GM19193 (cell line): Measurements from ENCODE around the gene PCDH9.

Experiments used
- POLR2A ChIP-seq: IDR thresholded peaks from 4 replicates; pipeline ENCODE4 v1.6.1; 2011; ENCODE audit not compliant: insufficient read depth, insufficient read length; ENCODE audit errors: extremely low read depth

PCDH9 gene

GRCh38 chr13:67036699-67037457 is 193.3 kb downstream of the PCDH9 start:
- no peak for TF ChIP-seq POLR2A

- TF ChIP-seq POLR2A, result no peak
Observed at GRCh38 chr13:67033170-67033569, 197.0 kb downstream of the PCDH9 start.

GRCh38 chr13:67023130-67023876 is 206.8 kb downstream of the PCDH9 start:
- TF ChIP-seq POLR2A, result no peak

GRCh38 chr13:67018775-67019174 is 211.4 kb downstream of the PCDH9 start:
- TF ChIP-seq POLR2A, result no peak

GRCh38 chr13:67017276-67017675 is 212.9 kb downstream of the PCDH9 start:
- TF ChIP-seq POLR2A, result no peak

- no peak for TF ChIP-seq POLR2A
Observed at GRCh38 chr13:67015976-67016600, 214.0 kb downstream of the PCDH9 start.

GRCh38 chr13:67014399-67014798 is 215.7 kb downstream of the PCDH9 start:
- no peak for TF ChIP-seq POLR2A

GRCh38 chr13:67013709-67014108 is 216.4 kb downstream of the PCDH9 start:
- TF ChIP-seq POLR2A, result no peak

- no peak for TF ChIP-seq POLR2A
Observed at GRCh38 chr13:67008075-67008668, 222.0 kb downstream of the PCDH9 start.

GRCh38 chr13:67004511-67004910 is 225.6 kb downstream of the PCDH9 start:
- no peak for TF ChIP-seq POLR2A

GRCh38 chr13:67003743-67004142 is 226.4 kb downstream of the PCDH9 start:
- no peak for TF ChIP-seq POLR2A

- TF ChIP-seq POLR2A, result no peak
Observed at GRCh38 chr13:67001363-67001762, 228.8 kb downstream of the PCDH9 start.

GRCh38 chr13:66996503-66996902 is 233.6 kb downstream of the PCDH9 start:
- TF ChIP-seq POLR2A, result no peak

- TF ChIP-seq POLR2A, result no peak
Observed at GRCh38 chr13:66995203-66995611, 234.9 kb downstream of the PCDH9 start.

- no peak for TF ChIP-seq POLR2A
Observed at GRCh38 chr13:66994517-66995202, 235.5 kb downstream of the PCDH9 start.
